ENCODE results near the gene MBTPS2. TPM values are rescaled to one million over a fixed set of nuclear protein-coding genes. Genes with fewer than 3 reads are reported as not detected.
"Not testable (repeated sequence)": the region's sequence is repeated elsewhere in the genome, so short reads cannot be mapped to it uniquely, and the experiment has no call there.

MBTPS2 gene
- 11.5 TPM for total RNA-seq

- ATAC-seq, result peak; percentile 98
- DNase-seq (ENCODE audit: low spot score), result peak; percentile 82
Observed at GRCh38 chrX:21839334-21840192, at the start of gene MBTPS2. Gene MBTPS2 (plus strand): TSS chrX:21839617. CDS start chrX:21839735, 118 bp downstream.

GRCh38 chrX:21798677-21799219 is 40.7 kb upstream of the MBTPS2 start:
- peak; percentile 52 for DNase-seq (ENCODE audit: low spot score)
- peak; percentile 84 for ATAC-seq

- ATAC-seq (no peak), DNase-seq (ENCODE audit: low spot score) (no peak)
Observed at GRCh38 chrX:21799767-21800166, 39.6 kb upstream of the MBTPS2 start.

GRCh38 chrX:21800344-21800770 is 39.1 kb upstream of the MBTPS2 start:
- peak; percentile 24 for ATAC-seq
- no peak for DNase-seq (ENCODE audit: low spot score)

- no peak for DNase-seq (ENCODE audit: low spot score)
- ATAC-seq, result peak; percentile 18
Observed at GRCh38 chrX:21802054-21802670, 37.3 kb upstream of the MBTPS2 start.

GRCh38 chrX:21802839-21803238 is 36.6 kb upstream of the MBTPS2 start:
- no peak for DNase-seq (ENCODE audit: low spot score)
- ATAC-seq, result no peak

- DNase-seq (ENCODE audit: low spot score), result no peak
- ATAC-seq, result no peak
Observed at GRCh38 chrX:21806691-21807090, 32.7 kb upstream of the MBTPS2 start.

- ATAC-seq, result no peak
- DNase-seq (ENCODE audit: low spot score), result no peak
Observed at GRCh38 chrX:21811832-21812231, 27.6 kb upstream of the MBTPS2 start.

GRCh38 chrX:21812628-21813027 is 26.8 kb upstream of the MBTPS2 start:
- ATAC-seq (no peak), DNase-seq (ENCODE audit: low spot score) (no peak)

- DNase-seq (ENCODE audit: low spot score) (no peak), ATAC-seq (no peak)
Observed at GRCh38 chrX:21813612-21814368, 25.6 kb upstream of the MBTPS2 start.

- ATAC-seq (no peak), DNase-seq (ENCODE audit: low spot score) (no peak)
Observed at GRCh38 chrX:21816136-21816535, 23.3 kb upstream of the MBTPS2 start.

- not testable (repeated sequence) for DNase-seq (ENCODE audit: low spot score); ATAC-seq
Observed at GRCh38 chrX:21820170-21820569, 19.2 kb upstream of the MBTPS2 start.

- no peak for ATAC-seq
- DNase-seq (ENCODE audit: low spot score), result no peak
Observed at GRCh38 chrX:21821875-21822274, 17.5 kb upstream of the MBTPS2 start.

- ATAC-seq (no peak), DNase-seq (ENCODE audit: low spot score) (no peak)
Observed at GRCh38 chrX:21831496-21831895, 7.9 kb upstream of the MBTPS2 start.

GRCh38 chrX:21837056-21837455 is 2.4 kb upstream of the MBTPS2 start:
- no peak for DNase-seq (ENCODE audit: low spot score)
- ATAC-seq, result no peak

- ATAC-seq, result no peak
- no peak for DNase-seq (ENCODE audit: low spot score)
Observed at GRCh38 chrX:21838937-21839333, 482 bp upstream of the MBTPS2 start.

GRCh38 chrX:21840193-21840545 is 752 bp downstream of the MBTPS2 start:
- no peak for ATAC-seq
- no peak for DNase-seq (ENCODE audit: low spot score)

- ATAC-seq, result no peak
- no peak for DNase-seq (ENCODE audit: low spot score)
Observed at GRCh38 chrX:21843179-21843578, 3.8 kb downstream of the MBTPS2 start.

GRCh38 chrX:21845096-21845495 is 5.7 kb downstream of the MBTPS2 start:
- ATAC-seq (no peak), DNase-seq (ENCODE audit: low spot score) (no peak)

GRCh38 chrX:21847342-21847741 is 7.9 kb downstream of the MBTPS2 start:
- DNase-seq (ENCODE audit: low spot score), result no peak
- no peak for ATAC-seq

GRCh38 chrX:21853578-21853977 is 14.2 kb downstream of the MBTPS2 start:
- DNase-seq (ENCODE audit: low spot score) (no peak), ATAC-seq (no peak)

Measured in left lobe of liver (tissue), 2 donors.